Measurements from ENCODE around the gene FSTL3. TPM values are rescaled to one million over a fixed set of nuclear protein-coding genes. Genes with fewer than 3 reads are reported as not detected.
"Not testable (repeated sequence)": the region's sequence is repeated elsewhere in the genome, so short reads cannot be mapped to it uniquely, and the experiment has no call there.

Gene FSTL3
- total RNA-seq (100 to 1,000 TPM in 7 of 9 donors, 10 to 100 TPM in 2; 87.4 to 464 (median 163) TPM), polyA plus RNA-seq (100 to 1,000 TPM; 119 to 405 (median 225) TPM)
- long read RNA-seq, donor 1, transcript FSTL3-201 (5 exons, 2,542 nt) = major isoform, 30 of 41 reads
- long read RNA-seq, donor 1, partial matches to known transcripts = 9 of 41 reads
- long read RNA-seq, donor 1, other reads (novel, unspliced or antisense) = 0 of 41 reads
- long read RNA-seq, donor 2 = 0 reads
- long read RNA-seq, donor 3, transcript FSTL3-201 (5 exons, 2,542 nt) = major isoform, 16 of 120 reads
- long read RNA-seq, donor 3, partial matches to known transcripts = 104 of 120 reads
- long read RNA-seq, donor 3, other reads (novel, unspliced or antisense) = 0 of 120 reads
- long read RNA-seq, donor 4, transcript FSTL3-201 (5 exons, 2,542 nt) = major isoform, 32 of 50 reads
- long read RNA-seq, donor 4, partial matches to known transcripts = 0 of 50 reads
- long read RNA-seq, donor 4, other reads (novel, unspliced or antisense) = 18 of 50 reads
- long read RNA-seq, donor 5, transcript FSTL3-201 (5 exons, 2,542 nt) = major isoform, 125 of 143 reads
- long read RNA-seq, donor 5, partial matches to known transcripts = 12 of 143 reads
- long read RNA-seq, donor 5, other reads (novel, unspliced or antisense) = 5 of 143 reads
- long read RNA-seq, donor 6, transcript FSTL3-201 (5 exons, 2,542 nt) = major isoform, 12 of 20 reads
- long read RNA-seq, donor 6, partial matches to known transcripts = 0 of 20 reads
- long read RNA-seq, donor 6, other reads (novel, unspliced or antisense) = 8 of 20 reads
- long read RNA-seq, donor 7, transcript FSTL3-201 (5 exons, 2,542 nt) = major isoform, 9 of 9 reads
- long read RNA-seq, donor 7, partial matches to known transcripts = 0 of 9 reads
- long read RNA-seq, donor 7, other reads (novel, unspliced or antisense) = 0 of 9 reads
- long read RNA-seq, donor 8, transcript FSTL3-201 (5 exons, 2,542 nt) = major isoform, 16 of 16 reads
- long read RNA-seq, donor 8, partial matches to known transcripts = 0 of 16 reads
- long read RNA-seq, donor 8, other reads (novel, unspliced or antisense) = 0 of 16 reads
- long read RNA-seq, donor 9 = 0 reads
- long read RNA-seq, donor 10, partial matches to known transcripts = 0 of 4 reads
- long read RNA-seq, donor 10, other reads (novel, unspliced or antisense) = 0 of 4 reads

DNA sequence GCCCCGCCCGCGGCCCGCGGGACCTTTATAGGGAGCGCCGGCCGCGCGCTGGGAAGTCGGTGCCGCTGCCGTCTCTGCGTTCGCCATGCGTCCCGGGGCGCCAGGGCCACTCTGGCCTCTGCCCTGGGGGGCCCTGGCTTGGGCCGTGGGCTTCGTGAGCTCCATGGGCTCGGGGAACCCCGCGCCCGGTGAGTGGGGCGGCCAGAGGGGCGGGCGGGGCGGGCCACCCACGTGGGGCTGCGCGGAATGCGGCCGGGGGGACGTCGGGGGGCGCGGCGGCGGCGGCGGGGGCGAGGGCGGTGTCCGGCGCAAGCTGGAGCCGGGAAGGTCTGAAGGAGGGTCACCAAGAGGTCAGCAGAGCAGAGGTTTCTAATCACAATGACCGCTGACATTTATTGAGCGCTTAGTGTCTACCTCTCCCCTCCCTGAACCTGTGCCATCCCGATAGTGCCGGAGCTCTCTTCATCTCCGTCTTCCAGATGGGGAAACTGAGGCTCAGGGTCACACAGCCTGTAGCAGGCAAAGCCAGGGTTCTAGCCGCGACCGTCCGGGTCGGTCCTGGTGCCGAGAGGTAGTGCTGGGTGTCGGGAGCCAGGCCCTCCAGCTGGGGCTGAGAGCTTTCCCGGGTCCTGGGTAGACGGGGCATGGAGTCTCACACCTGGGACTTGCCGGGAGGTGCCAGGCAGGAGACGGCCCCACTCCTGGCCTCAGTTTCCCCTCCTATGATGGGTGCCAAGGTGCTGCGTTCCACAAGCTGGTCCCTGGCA is at the start of gene FSTL3:
TSS of gene FSTL3 (plus strand) at position 54 of the 767 bp plus-strand sequence. CDS start at position 86, 32 bp downstream.
- peak within 1 kb of the TSS in 3 of 4 donors; percentile 13 to 65 (median 43) for H3K4me3 ChIP-seq
- peak in 4 of 7 donors; percentile 44 to 59 (median 54) for DNase-seq
- peaks cover 38 to 47% of the 10 kb centered on the region in 2 donors for H3K4me1 ChIP-seq (replicated peaks in 1 of 2)
- no peaks in the 10 kb centered on the region for H3K27me3 ChIP-seq
- WGBS, 4 donors = 0 to 7% (median 3%) methylated on average over 8 to 63 of the region's 63 CpGs
- H3K9me3 ChIP-seq (replicated peaks in 1 of 3) = no peaks in the 10 kb centered on the region
- TF ChIP-seq POLR2A (IDR thresholded peaks at IDR 0.05) = peak; percentile 11 to 61
- TF ChIP-seq, protein P1, sequence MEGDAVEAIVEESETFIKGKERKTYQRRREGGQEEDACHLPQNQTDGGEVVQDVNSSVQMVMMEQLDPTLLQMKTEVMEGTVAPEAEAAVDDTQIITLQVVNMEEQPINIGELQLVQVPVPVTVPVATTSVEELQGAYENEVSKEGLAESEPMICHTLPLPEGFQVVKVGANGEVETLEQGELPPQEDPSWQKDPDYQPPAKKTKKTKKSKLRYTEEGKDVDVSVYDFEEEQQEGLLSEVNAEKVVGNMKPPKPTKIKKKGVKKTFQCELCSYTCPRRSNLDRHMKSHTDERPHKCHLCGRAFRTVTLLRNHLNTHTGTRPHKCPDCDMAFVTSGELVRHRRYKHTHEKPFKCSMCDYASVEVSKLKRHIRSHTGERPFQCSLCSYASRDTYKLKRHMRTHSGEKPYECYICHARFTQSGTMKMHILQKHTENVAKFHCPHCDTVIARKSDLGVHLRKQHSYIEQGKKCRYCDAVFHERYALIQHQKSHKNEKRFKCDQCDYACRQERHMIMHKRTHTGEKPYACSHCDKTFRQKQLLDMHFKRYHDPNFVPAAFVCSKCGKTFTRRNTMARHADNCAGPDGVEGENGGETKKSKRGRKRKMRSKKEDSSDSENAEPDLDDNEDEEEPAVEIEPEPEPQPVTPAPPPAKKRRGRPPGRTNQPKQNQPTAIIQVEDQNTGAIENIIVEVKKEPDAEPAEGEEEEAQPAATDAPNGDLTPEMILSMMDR (IDR thresholded peaks at IDR 0.05) = no peak
- intact Hi-C loops (cut with DNase I) = no loop called here
- peak within 1 kb of the TSS; percentile 68 to 98 (median 91) for H3K27ac ChIP-seq
- H3K36me3 ChIP-seq (replicated peaks in 1 of 2) = no peaks in the 10 kb centered on the region

DNA sequence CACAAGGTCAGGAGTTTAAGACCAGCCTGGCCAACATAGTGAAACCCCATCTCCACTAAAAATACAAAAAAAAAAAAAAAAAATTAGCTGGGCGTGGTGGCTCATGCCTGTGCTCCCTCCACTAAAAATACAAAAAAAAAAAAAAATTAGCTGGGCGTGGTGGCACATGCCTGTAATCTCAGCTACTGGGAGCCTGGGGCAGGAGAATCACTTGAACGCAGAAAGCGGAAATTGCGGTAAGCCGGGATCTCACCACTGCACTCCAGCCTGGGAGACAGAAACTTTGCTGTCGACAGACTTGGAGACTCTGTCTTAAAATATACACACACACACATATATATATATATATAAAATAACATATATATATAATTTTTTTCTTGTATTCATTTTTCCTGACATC is 49.6 kb upstream of the FSTL3 start:
- H3K9me3 ChIP-seq (replicated peaks in 1 of 3); H3K4me3 ChIP-seq; H3K27ac ChIP-seq; H3K4me1 ChIP-seq (replicated peaks in 1 of 2); intact Hi-C loops (cut with DNase I); H3K27me3 ChIP-seq; DNase-seq: not testable (repeated sequence)
- peaks cover 0 to 47% of the 10 kb centered on the region in 2 donors for H3K36me3 ChIP-seq (replicated peaks in 1 of 2)
- WGBS, 4 donors = 92 to 96% (median 95%) methylated on average over 7 of the region's 7 CpGs

DNA sequence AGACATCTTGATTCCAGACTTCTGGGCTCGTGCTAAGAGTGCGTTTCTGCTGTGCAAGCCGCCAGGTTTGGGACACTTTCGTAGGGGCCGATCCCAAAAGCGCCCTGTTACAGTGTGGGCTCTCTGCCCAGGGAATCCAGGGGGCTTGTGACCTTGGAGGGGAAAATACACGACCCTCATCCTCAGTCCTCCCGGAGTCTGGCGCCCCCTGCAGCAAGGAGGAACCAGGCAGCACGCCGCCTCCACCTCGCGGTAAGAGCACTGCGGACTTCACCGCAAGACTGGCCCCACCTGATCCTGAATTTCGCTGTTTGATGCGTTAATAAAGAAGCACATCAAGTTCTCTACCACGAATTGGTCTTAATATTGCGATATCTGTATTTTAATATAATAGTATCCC is 48.0 kb upstream of the FSTL3 start:
- H3K36me3 ChIP-seq (replicated peaks in 1 of 2) = peaks cover 0 to 31% of the 10 kb centered on the region in 2 donors
- peaks cover 9 to 13% of the 10 kb centered on the region in 2 donors for H3K4me1 ChIP-seq (replicated peaks in 1 of 2)
- H3K27me3 ChIP-seq = no peaks in the 10 kb centered on the region
- DNase-seq = no peak
- H3K4me3 ChIP-seq = no peak overlapping the region
- no peaks in the 10 kb centered on the region for H3K9me3 ChIP-seq (replicated peaks in 1 of 3)
- 81 to 92% (median 88%) methylated on average over 13 to 19 of the region's 19 CpGs for WGBS, 4 donors
- intact Hi-C loops (cut with DNase I) = no loop called here
- H3K27ac ChIP-seq = no peak overlapping the region
- no peak for TF ChIP-seq POLR2A (IDR thresholded peaks at IDR 0.05)
- TF ChIP-seq, protein P1 (IDR thresholded peaks at IDR 0.05) = peak in 4 of 6 experiments; percentile 16 to 31 (median 22)

DNA sequence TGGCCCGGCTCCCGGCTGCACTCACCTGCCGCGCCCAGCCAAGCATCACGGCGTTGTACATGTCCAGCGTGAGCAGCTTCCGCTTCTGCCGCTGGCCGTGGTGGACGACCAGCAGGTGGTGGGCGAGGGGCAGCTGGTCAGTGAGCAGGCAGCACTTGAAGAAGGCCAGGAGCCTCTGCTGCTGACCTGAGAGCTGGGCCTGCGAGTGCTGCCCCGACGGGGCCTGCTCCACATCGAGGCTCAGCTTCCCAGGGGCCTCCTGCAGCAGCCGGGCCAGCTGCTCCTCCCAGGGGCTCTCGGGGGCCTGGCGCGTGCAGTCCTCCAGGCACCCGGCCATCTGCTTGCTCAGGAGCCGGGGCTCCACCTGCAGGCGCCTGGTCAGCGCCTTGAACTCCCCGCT is 46.7 kb upstream of the FSTL3 start:
- intact Hi-C loops (cut with DNase I) = not testable (repeated sequence)
- 71 to 86% (median 78%) methylated on average over 10 to 25 of the region's 25 CpGs for WGBS, 4 donors
- DNase-seq = peak in 1 of 7 donors; percentile 65

More for the DNA sequence above, 46.7 kb upstream of the FSTL3 start:
- not testable (repeated sequence) for H3K4me3 ChIP-seq; H3K27ac ChIP-seq; H3K27me3 ChIP-seq; H3K9me3 ChIP-seq (replicated peaks in 1 of 3)
- H3K4me1 ChIP-seq (replicated peaks in 1 of 2) = peaks cover 9 to 21% of the 10 kb centered on the region in 2 donors
- H3K36me3 ChIP-seq (replicated peaks in 1 of 2) = peaks cover 0 to 23% of the 10 kb centered on the region in 2 donors
